ENCODE measurements around the gene NUP50. TPM values are rescaled to one million over a fixed set of nuclear protein-coding genes. Genes with fewer than 3 reads are reported as not detected.
A peak's percentile ranks its signal among the peaks of the same experiment; 100 is the strongest.

Gene NUP50
- total RNA-seq, 6 donors from 2014 or later: 57.9 to 115 (median 66.7) TPM

GRCh38 chr22:45225732-45226502, 62.2 kb downstream of the NUP50 start:
- WGBS, 2 donors: 60 to 81% methylated on average over 9 to 26 of the region's 26 CpGs
- H3K9me3 ChIP-seq: no peaks in the 10 kb centered on the region
- TF ChIP-seq EP300 (IDR thresholded peaks at IDR 0.05) (peak in 1 of 4 donors; percentile 45), POLR2A (IDR thresholded peaks at IDR 0.05) (no peak), POLR2AphosphoS5 (IDR thresholded peaks at IDR 0.05) (peak; percentile 10 to 25), CTCF (IDR thresholded peaks at IDR 0.05) (no peak)
- H3K36me3 ChIP-seq: no peaks in the 10 kb centered on the region
- ATAC-seq (ENCODE audit: low FRiP score in 2 of 2) (peak; percentile 43 to 61), DNase-seq (peak; percentile 78 to 81)
- no peaks in the 10 kb centered on the region for H3K27me3 ChIP-seq
- H3K27ac ChIP-seq: peak overlapping the region; percentile 60 to 81 (median 64)
- peaks cover 34 to 54% (median 42%) of the 10 kb centered on the region in 4 donors for H3K4me1 ChIP-seq
- no peak overlapping the region for H3K4me3 ChIP-seq

- H3K36me3 ChIP-seq: no peaks in the 10 kb centered on the region
- H3K27me3 ChIP-seq: no peaks in the 10 kb centered on the region
- peak overlapping the region; percentile 60 to 81 (median 64) for H3K27ac ChIP-seq
- ATAC-seq (ENCODE audit: low FRiP score in 2 of 2) (peak in 1 of 2 donors; percentile 59), DNase-seq (peak; percentile 68 to 73)
- no peaks in the 10 kb centered on the region for H3K9me3 ChIP-seq
- TF ChIP-seq POLR2AphosphoS5 (IDR thresholded peaks at IDR 0.05) (peak in 1 of 2 donors; percentile 47), POLR2A (IDR thresholded peaks at IDR 0.05) (no peak)
- no peak overlapping the region for H3K4me3 ChIP-seq
- 62 to 66% methylated on average over 11 to 17 of the region's 17 CpGs for WGBS, 2 donors
- peaks cover 30 to 54% (median 36%) of the 10 kb centered on the region in 4 donors for H3K4me1 ChIP-seq
Observed at GRCh38 chr22:45226503-45227186, 62.9 kb downstream of the NUP50 start.

GRCh38 chr22:45227645-45228400, 64.1 kb downstream of the NUP50 start:
- 70 to 86% methylated on average over 4 to 15 of the region's 16 CpGs for WGBS, 2 donors
- ATAC-seq (ENCODE audit: low FRiP score in 2 of 2): peak in 1 of 2 donors; percentile 66
- H3K27ac ChIP-seq: peak overlapping the region; percentile 43 to 81 (median 62)

GRCh38 chr22:45228401-45228754, 64.7 kb downstream of the NUP50 start:
- Histone ChIP-seq H3K9me3 (no peaks in the 10 kb centered on the region), H3K4me3 (no peak overlapping the region), H3K36me3 (no peaks in the 10 kb centered on the region), H3K27ac (peak overlapping the region; percentile 43 to 81 (median 62)), H3K4me1 (peaks cover 30 to 51% (median 35%) of the 10 kb centered on the region in 4 donors), H3K27me3 (no peaks in the 10 kb centered on the region)
- peak in 1 of 2 donors; percentile 52 for DNase-seq
- 82 to 91% methylated on average over 8 of the region's 8 CpGs for WGBS, 2 donors
- TF ChIP-seq CTCF (IDR thresholded peaks at IDR 0.05): no peak
- TF ChIP-seq POLR2AphosphoS5 (IDR thresholded peaks at IDR 0.05): no peak
- no peak for TF ChIP-seq EP300 (IDR thresholded peaks at IDR 0.05)
- no peak for TF ChIP-seq POLR2A (IDR thresholded peaks at IDR 0.05)
- peak in 1 of 2 donors; percentile 59 for ATAC-seq (ENCODE audit: low FRiP score in 2 of 2)

More at GRCh38 chr22:45227645-45228400, 64.1 kb downstream of the NUP50 start:
- DNase-seq: peak in 1 of 2 donors; percentile 68
- H3K4me1 ChIP-seq: peaks cover 30 to 54% (median 35%) of the 10 kb centered on the region in 4 donors
- H3K4me3 ChIP-seq: no peak overlapping the region
- no peaks in the 10 kb centered on the region for H3K36me3 ChIP-seq
- peak in 1 of 4 donors; percentile 16 for TF ChIP-seq POLR2A (IDR thresholded peaks at IDR 0.05)
- no peak for TF ChIP-seq CTCF (IDR thresholded peaks at IDR 0.05)
- TF ChIP-seq POLR2AphosphoS5 (IDR thresholded peaks at IDR 0.05): no peak
- TF ChIP-seq EP300 (IDR thresholded peaks at IDR 0.05): no peak
- no peaks in the 10 kb centered on the region for H3K27me3 ChIP-seq
- H3K9me3 ChIP-seq: no peaks in the 10 kb centered on the region
